Panc1 (cell line): ENCODE data around the gene ARHGEF7. TPM values are rescaled to one million over a fixed set of nuclear protein-coding genes. Genes with fewer than 3 reads are reported as not detected.

Experiments used
- ATAC-seq: fragments of 200-7000 bp; cut with Tn5 transposase; 2 replicates; pipeline ENCODE4 v1.9.1; 2020; ENCODE audit warnings: mild to moderate bottlenecking, moderate library complexity
- BruUV-seq: library from RNA; stranded (reverse); fragments of 400-500 nt; replicated peaks from 2 replicates; lab custom pipeline; 2021; lab: Mats Ljungman, UMichigan
- CTCF ChIA-PET: fragments of 300-600 bp; sonication (Branson Sonifier 250); formaldehyde crosslinking; loops from one replicate; lab custom pipeline; 2022; ENCODE audit warnings: antibody characterized with exemption; lab: Charles Lee
- POLR2A ChIA-PET: fragments of 300-600 bp; sonication (Branson Sonifier 250); formaldehyde crosslinking; loops from one replicate; lab custom pipeline; 2022; ENCODE audit warnings: antibody characterized with exemption; lab: Charles Lee
- DNase-seq: peaks from one replicate; pipeline ENCODE4 v3.0.0-alpha.2; 2010; ENCODE audit warnings: low read depth, low spot score
- H3K27ac ChIP-seq: 2 replicates; pipeline ENCODE4 v1.5.1; 2011; ENCODE audit warnings: mild to moderate bottlenecking, low read length, inconsistent platforms
- H3K27me3 ChIP-seq: fragments of 200-500 bp; sonication (Bioruptor generic); 2 replicates; pipeline ENCODE4 v1.6.0; 2014; ENCODE audit warnings: low read length, inconsistent platforms; ENCODE audit not compliant: control insufficient read depth, insufficient read depth
- H3K36me3 ChIP-seq: fragments of 200-500 bp; sonication (Bioruptor generic); 2 replicates; pipeline ENCODE4 v1.5.1; 2014; ENCODE audit warnings: inconsistent platforms, mild to moderate bottlenecking, low read length, moderate library complexity; ENCODE audit not compliant: control insufficient read depth, insufficient read depth
- H3K4me1 ChIP-seq: 2 replicates; pipeline ENCODE4 v1.5.1; 2011; ENCODE audit warnings: inconsistent platforms, mild to moderate bottlenecking, low read length, moderate library complexity; ENCODE audit not compliant: control insufficient read depth, insufficient read depth
- H3K4me3 ChIP-seq, 2 experiments: 2 replicates each; pipeline ENCODE4 v1.5.1; 2011 to 2012; ENCODE audit warnings: low read depth in 2 of 2, low read length in 2 of 2, mild to moderate bottlenecking in 2 of 2, inconsistent platforms in 1 of 2, moderate library complexity in 1 of 2
- H3K9me3 ChIP-seq: fragments of 200-500 bp; sonication (Bioruptor generic); 2 replicates; pipeline ENCODE4 v1.5.1; 2014; ENCODE audit warnings: low read depth, mild to moderate bottlenecking, inconsistent platforms, low read length, moderate library complexity; ENCODE audit not compliant: control insufficient read depth, insufficient read depth
- POLR2AphosphoS5 ChIP-seq: IDR thresholded peaks from 2 replicates; pipeline ENCODE4 v1.6.1; 2012; ENCODE audit warnings: mild to moderate bottlenecking, low read depth, low read length, moderate library complexity
- SIN3A ChIP-seq: IDR thresholded peaks from 2 replicates; pipeline ENCODE4 v1.6.1; 2012; ENCODE audit warnings: low read depth, mild to moderate bottlenecking, low read length, moderate library complexity, borderline replicate concordance; ENCODE audit not compliant: insufficient read depth
- TCF7L2 ChIP-seq: IDR thresholded peaks from 2 replicates; pipeline ENCODE4 v1.6.1; 2011; ENCODE audit warnings: mild to moderate bottlenecking, low read depth, low read length, inconsistent platforms
- in situ Hi-C: cut with HindIII; loops from 2 replicates; pipeline ENCODE4 v1.10.0; 2016; ENCODE audit warnings: low sequenced_read_pairs, low pct_unique_long_range_greater_than_20kb
- intact Hi-C: fragments of 100-400 bp; cut with micrococcal nuclease; formaldehyde crosslinking; loops from one replicate; pipeline ENCODE4 v1.10.0; 2022; ENCODE audit not compliant: unreplicated experiment
- total RNA-seq: library from RNA; stranded (reverse); gene quantifications from one replicate; pipeline ENCODE4 v1.2.1, GENCODE V29; 2021; ENCODE audit not compliant: unreplicated experiment
- TF ChIP-seq, protein P1 (sequence below): fragments of 450-650 bp; IDR thresholded peaks from 2 replicates; pipeline ENCODE4 v1.5.1; 2017; ENCODE audit warnings: mild to moderate bottlenecking
- TF ChIP-seq, protein P2 (sequence below), 2 experiments: IDR thresholded peaks; 2 replicates each; pipeline ENCODE4 v1.6.1; 2011 to 2012; ENCODE audit warnings: low read depth in 2 of 2, control low read depth in 1 of 2, low read length in 1 of 2, mild to moderate bottlenecking in 1 of 2, moderate library complexity in 1 of 2; ENCODE audit not compliant: insufficient read depth in 1 of 2

ARHGEF7 gene
- total RNA-seq, 1 experiment from 2014 or later = 36.4 TPM

DNA sequence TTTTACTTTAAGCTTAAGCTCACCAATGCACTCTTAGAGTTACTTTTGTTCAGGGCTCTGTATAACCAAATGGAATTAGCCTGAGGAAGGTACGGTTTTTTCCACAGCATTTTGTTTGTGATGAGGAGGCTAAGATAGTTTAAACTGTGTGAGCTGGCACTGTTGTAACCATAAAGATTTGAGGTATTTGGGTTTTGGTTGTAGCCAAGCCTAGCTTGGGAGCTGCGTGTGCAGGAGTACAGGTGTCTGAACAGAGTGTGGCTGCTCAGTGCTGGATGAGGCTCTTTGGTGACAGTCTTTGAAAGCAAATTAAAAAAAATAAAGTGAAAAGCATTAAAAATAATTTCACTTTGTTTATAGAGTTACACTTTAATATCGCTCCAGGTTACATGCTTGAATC is 56.0 kb downstream of the ARHGEF7 start:
- ChIA-PET CTCF (no interaction called here), POLR2A (no interaction called here)
- ATAC-seq = no peak
- DNase-seq = no peak
- H3K9me3 ChIP-seq = no peaks in the 10 kb centered on the region
- H3K4me1 ChIP-seq = no peaks in the 10 kb centered on the region
- no peaks in the 10 kb centered on the region for H3K27me3 ChIP-seq
- in situ Hi-C loops = no loop called here
- no peak overlapping the region for H3K27ac ChIP-seq
- no TSS peak for BruUV-seq
- no peak overlapping the region for H3K4me3 ChIP-seq
- no peaks in the 10 kb centered on the region for H3K36me3 ChIP-seq
- TF ChIP-seq TCF7L2 = no peak
- TF ChIP-seq, protein P1, sequence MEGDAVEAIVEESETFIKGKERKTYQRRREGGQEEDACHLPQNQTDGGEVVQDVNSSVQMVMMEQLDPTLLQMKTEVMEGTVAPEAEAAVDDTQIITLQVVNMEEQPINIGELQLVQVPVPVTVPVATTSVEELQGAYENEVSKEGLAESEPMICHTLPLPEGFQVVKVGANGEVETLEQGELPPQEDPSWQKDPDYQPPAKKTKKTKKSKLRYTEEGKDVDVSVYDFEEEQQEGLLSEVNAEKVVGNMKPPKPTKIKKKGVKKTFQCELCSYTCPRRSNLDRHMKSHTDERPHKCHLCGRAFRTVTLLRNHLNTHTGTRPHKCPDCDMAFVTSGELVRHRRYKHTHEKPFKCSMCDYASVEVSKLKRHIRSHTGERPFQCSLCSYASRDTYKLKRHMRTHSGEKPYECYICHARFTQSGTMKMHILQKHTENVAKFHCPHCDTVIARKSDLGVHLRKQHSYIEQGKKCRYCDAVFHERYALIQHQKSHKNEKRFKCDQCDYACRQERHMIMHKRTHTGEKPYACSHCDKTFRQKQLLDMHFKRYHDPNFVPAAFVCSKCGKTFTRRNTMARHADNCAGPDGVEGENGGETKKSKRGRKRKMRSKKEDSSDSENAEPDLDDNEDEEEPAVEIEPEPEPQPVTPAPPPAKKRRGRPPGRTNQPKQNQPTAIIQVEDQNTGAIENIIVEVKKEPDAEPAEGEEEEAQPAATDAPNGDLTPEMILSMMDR = no peak
- intact Hi-C loops = no loop called here

DNA sequence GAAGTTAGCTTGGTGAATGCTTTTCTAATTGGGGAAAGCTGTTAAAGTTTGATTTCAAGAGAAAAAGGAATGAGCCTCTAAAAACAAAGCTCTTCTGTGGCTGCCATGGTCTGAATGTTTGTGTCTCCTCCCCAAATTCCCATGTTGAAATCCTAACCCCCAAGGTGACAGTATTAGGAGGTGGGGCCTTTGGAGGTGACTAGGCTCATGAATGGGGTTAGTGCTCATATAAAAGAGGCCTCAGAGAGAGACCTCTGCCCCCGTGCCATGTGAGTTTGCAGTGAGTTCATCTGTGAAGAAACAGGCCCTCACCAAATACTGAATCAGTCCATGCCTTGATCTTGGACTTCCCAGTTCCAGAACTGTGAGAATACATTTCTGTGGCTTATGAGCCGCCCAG is 56.5 kb downstream of the ARHGEF7 start:
- in situ Hi-C loops (no loop called here), intact Hi-C loops (no loop called here)
- DNase-seq = no peak
- Histone ChIP-seq H3K9me3 (no peaks in the 10 kb centered on the region), H3K4me1 (no peaks in the 10 kb centered on the region), H3K36me3 (no peaks in the 10 kb centered on the region), H3K27me3 (no peaks in the 10 kb centered on the region), H3K27ac (no peak overlapping the region), H3K4me3 (no peak overlapping the region)
- no TSS peak for BruUV-seq
- ChIA-PET POLR2A (no interaction called here), CTCF (no interaction called here)
- TF ChIP-seq, protein P2, sequence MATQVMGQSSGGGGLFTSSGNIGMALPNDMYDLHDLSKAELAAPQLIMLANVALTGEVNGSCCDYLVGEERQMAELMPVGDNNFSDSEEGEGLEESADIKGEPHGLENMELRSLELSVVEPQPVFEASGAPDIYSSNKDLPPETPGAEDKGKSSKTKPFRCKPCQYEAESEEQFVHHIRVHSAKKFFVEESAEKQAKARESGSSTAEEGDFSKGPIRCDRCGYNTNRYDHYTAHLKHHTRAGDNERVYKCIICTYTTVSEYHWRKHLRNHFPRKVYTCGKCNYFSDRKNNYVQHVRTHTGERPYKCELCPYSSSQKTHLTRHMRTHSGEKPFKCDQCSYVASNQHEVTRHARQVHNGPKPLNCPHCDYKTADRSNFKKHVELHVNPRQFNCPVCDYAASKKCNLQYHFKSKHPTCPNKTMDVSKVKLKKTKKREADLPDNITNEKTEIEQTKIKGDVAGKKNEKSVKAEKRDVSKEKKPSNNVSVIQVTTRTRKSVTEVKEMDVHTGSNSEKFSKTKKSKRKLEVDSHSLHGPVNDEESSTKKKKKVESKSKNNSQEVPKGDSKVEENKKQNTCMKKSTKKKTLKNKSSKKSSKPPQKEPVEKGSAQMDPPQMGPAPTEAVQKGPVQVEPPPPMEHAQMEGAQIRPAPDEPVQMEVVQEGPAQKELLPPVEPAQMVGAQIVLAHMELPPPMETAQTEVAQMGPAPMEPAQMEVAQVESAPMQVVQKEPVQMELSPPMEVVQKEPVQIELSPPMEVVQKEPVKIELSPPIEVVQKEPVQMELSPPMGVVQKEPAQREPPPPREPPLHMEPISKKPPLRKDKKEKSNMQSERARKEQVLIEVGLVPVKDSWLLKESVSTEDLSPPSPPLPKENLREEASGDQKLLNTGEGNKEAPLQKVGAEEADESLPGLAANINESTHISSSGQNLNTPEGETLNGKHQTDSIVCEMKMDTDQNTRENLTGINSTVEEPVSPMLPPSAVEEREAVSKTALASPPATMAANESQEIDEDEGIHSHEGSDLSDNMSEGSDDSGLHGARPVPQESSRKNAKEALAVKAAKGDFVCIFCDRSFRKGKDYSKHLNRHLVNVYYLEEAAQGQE (IDR thresholded peaks at IDR 0.05; ENCODE audit: insufficient read depth in 1 of 2, low read depth in 2 of 2, low read length in 1 of 2) = no peak
- TF ChIP-seq SIN3A (no peak), TCF7L2 (no peak), POLR2AphosphoS5 (no peak)
- TF ChIP-seq, protein P1 = no peak
- no peak for ATAC-seq
